GM10266 (cell line): Measurements from ENCODE around the gene CACTIN.

Experiments used
- DNase-seq: peaks from one replicate; pipeline ENCODE4 v3.0.0; 2012; ENCODE audit errors: extremely low spot score
- TF ChIP-seq, protein P1 (sequence below): IDR thresholded peaks from 2 replicates; pipeline ENCODE4 v1.5.1; 2012; ENCODE audit warnings: mild to moderate bottlenecking, low read depth; ENCODE audit not compliant: control insufficient read depth, insufficient read depth; ENCODE audit errors: missing control alignments

The CACTIN gene

DNA sequence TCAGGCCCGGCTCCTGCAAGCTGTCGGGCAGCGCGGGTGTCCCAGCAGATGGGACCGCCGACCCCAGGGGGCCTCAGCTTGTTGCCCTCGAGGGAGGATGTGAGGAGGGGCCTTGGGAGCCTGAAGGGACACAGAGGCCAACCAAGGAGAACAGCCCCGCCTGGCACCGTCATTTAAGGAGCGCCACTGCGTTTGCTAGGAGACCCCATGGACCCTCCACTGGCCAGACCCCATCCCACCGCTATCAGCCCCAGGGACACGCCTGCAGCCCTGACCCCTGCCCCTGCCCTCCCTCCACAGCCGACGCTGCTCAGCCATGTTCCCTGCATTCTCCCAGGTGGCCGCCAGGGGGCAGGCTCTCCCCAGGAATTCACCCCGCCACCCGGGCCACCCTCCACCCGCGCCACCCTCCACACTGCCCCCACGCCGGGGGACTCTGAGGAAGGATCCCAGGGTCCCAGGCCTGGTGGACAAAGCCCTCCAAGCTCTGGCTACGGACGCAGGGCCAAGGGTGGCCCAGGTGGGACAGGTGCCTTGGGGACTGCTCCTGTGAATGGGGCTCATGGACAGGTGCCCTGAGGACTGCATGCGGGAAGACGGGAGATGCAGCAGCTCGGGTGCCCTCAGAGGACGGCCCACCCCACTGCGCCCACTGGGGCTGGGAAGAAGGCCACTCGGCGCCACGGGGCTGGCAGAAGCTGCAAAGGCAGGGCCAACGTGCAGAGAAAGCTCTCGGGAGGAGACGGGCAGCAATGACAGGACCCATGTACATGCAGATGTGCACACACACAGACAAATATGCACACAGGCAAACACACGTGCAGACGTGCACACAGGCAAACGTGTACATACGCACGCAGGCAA lies 39.3 kb upstream of the CACTIN start:
- TF ChIP-seq, protein P1, sequence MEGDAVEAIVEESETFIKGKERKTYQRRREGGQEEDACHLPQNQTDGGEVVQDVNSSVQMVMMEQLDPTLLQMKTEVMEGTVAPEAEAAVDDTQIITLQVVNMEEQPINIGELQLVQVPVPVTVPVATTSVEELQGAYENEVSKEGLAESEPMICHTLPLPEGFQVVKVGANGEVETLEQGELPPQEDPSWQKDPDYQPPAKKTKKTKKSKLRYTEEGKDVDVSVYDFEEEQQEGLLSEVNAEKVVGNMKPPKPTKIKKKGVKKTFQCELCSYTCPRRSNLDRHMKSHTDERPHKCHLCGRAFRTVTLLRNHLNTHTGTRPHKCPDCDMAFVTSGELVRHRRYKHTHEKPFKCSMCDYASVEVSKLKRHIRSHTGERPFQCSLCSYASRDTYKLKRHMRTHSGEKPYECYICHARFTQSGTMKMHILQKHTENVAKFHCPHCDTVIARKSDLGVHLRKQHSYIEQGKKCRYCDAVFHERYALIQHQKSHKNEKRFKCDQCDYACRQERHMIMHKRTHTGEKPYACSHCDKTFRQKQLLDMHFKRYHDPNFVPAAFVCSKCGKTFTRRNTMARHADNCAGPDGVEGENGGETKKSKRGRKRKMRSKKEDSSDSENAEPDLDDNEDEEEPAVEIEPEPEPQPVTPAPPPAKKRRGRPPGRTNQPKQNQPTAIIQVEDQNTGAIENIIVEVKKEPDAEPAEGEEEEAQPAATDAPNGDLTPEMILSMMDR, result peak; percentile 92
- DNase-seq, result peak; percentile 91

DNA sequence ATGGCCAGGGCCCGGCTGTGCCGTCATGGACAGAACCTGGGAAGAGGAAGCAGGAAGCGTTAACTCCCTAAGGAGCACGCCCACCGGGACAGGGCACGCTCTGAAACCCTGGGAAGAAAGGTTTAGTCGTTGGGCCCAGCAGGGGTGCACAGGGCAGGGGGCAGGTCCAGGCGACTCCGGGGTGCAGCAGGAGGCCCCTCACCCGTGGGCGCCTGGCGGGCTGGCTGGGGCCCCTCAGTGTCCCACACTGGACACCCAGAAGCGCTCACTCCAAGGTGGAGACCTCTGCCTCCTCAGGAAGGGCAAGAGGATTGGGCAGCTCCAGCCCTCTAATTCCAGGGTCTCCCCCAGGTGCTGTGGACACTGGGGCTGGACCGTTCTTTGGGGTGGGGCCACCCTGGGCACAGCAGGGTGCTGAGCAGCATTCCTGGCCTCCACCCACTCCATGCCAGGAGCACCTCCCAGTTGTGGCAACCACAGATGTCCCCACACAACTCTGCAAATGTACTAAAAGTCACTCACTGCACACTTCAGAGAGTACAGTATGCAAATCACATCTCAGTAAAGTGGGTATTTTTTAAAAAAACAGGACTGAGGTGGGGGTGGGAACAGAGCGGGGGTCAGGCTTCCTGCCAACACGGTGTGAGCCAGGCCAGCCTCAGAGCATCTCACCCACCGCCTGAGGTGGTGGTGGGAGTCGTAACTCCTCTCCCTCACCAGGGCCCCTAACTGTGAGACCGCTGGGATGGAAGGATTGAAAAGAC lies 38.5 kb upstream of the CACTIN start:
- DNase-seq, result no peak
- TF ChIP-seq, protein P1, result no peak

DNA sequence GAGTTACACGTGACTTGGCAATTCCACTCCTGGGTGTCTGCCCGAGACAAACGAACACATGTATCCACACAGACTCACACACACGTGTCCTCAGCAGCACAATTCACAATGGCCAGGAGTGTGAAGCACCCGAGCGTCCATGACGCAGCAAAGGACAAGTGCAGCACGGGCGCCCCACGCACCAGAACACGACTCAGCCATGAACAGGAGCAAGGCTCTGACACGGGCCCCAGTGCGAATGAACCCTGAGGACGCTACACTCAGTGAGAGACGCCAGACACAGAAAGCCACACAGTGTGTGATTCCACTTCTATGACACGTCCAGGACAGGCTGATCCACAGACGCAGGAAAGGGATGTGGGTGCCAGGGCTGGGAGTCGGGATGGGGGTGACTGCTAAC lies 37.2 kb upstream of the CACTIN start:
- DNase-seq, result no peak
- TF ChIP-seq, protein P1, result no peak

DNA sequence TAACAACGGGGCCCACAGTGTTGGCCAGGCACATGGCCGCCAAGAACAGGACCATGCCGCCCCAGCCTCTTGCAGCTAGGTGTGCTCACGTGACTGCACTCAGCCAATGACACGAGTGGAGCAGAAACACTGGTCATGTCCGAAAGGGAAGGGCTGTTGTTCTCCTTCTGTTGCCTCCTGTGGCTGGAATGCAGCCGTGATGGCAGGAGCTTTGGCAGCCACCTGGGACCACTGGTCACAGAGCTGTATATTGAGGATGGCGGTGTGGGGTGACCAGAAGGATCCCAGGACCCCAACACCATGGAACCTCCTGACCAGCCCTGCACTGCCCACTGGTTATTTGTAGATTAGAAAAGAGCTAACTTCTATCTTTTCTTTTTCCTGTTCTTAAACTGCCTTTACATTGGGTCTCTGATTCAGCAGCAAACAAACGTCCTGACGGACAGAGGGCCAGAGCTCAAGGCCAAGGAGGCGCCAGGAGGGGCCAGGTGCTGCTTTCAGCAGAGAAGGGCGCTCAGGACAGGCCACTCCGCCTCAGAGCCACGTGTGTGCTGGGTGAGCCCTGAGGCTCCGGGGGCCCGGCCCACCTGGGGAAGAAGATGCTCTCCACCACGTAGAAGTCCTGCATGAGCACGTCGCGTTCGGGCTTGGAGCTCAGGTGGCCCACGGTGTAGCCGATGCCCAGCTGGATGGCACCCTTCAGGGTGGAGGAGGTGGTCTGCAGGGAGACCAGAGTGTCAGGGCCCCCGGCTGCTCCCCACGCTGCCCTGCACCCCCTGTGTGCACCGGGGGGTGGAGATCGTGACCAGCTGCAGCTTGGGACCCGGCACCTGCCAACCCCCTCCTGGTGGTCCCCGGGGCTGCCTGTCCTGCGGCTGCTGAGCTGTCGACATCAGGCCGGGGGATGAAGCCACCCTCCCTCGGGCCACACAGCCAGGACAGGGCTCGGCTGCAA lies 35.0 kb upstream of the CACTIN start:
- DNase-seq, result no peak
- TF ChIP-seq, protein P1, result no peak

DNA sequence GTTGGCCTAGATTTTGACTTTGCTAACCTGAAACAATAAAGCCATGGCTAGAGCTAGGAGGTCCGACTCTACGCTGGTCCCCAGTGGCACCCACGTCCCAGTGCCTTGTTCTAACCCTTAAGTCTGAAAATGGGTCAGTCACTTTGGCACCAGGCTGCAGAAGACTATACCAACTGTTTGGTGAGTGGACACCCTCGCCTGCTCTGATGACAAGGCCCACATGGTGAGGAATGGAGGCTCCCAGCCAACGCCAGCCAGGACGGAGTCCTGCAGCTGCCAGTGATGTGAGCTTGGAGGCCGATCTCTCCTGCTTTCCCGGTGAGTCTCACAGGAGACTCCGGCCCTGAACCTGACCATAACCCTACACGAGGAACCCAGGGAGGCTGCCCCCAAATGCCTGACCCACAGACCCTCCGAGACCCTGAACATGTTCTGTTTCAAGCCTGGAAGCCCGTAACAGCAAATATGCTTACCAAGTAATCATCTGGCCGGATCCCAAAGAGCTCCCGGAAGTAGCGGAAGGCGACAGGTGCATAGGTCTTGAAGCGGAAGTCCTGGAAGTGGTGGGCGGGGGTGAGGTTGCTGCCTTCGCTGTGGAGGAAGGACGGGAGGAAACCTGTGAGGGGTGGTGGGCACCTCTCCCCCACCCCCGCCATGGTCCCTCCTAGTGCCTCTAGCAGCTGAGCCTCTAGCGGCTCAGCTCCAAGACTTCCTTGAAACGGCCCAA lies 34.1 kb upstream of the CACTIN start:
- no peak for DNase-seq
- TF ChIP-seq, protein P1, result no peak

DNA sequence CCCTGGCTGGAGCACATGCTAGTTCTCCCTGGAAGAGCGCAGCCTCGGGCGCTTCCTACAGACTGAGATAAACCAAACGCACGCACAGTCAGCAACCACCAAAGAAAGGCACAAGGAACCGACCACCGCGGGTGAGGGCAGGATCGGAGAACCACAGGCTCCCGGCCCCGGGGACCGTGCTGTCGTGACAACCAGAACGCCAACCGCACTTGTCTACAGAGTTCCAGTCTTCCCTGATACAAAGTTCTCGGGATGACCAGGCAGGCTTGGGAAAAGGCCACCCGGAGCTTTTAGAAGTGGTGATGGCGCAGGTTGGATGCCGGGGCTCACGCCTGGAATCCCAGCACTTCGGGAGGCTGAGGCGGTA lies 33.1 kb upstream of the CACTIN start:
- DNase-seq, result no peak
- TF ChIP-seq, protein P1, result no peak
